GM10248 (cell line): Measurements from ENCODE around the gene RTL10.
A peak's percentile ranks its signal among the peaks of the same experiment; 100 is the strongest.

ENCODE experiments used
- CTCF ChIA-PET: fragments of 300-600 bp; sonication (Branson Sonifier 250); formaldehyde crosslinking; extraction: SDS; loops from one replicate; lab custom pipeline; 2021; ENCODE audit warnings: antibody characterized with exemption; lab: Yijun Ruan, JAX
- POLR2A ChIA-PET: fragments of 350-650 bp; sonication (Branson Sonifier 250); formaldehyde crosslinking; extraction: SDS; loops from one replicate; lab custom pipeline; 2020; ENCODE audit warnings: antibody characterized with exemption; lab: Yijun Ruan, JAX
- DNase-seq: peaks from one replicate; pipeline ENCODE4 v3.0.0; 2012; ENCODE audit errors: extremely low spot score
- TF ChIP-seq, protein P1 (sequence below): IDR thresholded peaks from 2 replicates; pipeline ENCODE4 v1.5.1; 2012; ENCODE audit warnings: mild to moderate bottlenecking, low read depth; ENCODE audit errors: extremely low read depth, missing control alignments, control extremely low read depth

The RTL10 gene

DNA sequence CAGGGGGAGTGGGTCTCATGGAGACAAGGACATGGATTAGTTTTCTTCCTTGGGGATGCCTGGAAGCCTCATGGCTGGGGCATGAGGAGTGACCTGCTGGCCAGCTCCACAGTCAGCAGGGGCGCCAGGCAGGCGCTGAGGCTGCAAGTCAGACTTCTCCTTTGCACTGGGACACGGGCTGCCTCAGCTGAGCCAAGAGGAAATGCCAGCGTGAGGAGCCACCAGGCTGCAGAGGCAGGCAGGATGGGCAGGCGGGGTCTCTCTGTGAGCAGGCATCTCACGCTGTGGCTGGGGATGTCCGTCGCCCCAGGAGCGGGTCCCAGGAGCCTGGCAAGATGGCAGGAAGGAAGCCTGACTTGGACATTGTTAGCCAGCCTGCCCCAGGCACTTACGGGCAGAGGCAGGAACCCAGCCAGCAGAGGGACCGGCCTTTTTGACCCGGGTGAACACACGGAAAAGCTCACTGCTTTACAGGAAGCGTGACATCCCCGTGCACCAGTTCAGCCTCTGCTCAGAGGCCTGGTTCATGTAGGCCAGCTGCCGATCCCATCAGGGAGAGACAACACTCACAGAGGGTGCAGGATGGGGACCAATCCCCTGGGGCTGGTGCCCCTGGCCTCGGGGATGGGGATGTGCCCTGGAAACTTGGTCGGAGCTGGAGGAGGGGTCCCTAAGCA lies 10.2 kb downstream of the RTL10 start:
- TF ChIP-seq, protein P1, sequence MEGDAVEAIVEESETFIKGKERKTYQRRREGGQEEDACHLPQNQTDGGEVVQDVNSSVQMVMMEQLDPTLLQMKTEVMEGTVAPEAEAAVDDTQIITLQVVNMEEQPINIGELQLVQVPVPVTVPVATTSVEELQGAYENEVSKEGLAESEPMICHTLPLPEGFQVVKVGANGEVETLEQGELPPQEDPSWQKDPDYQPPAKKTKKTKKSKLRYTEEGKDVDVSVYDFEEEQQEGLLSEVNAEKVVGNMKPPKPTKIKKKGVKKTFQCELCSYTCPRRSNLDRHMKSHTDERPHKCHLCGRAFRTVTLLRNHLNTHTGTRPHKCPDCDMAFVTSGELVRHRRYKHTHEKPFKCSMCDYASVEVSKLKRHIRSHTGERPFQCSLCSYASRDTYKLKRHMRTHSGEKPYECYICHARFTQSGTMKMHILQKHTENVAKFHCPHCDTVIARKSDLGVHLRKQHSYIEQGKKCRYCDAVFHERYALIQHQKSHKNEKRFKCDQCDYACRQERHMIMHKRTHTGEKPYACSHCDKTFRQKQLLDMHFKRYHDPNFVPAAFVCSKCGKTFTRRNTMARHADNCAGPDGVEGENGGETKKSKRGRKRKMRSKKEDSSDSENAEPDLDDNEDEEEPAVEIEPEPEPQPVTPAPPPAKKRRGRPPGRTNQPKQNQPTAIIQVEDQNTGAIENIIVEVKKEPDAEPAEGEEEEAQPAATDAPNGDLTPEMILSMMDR: no peak
- ChIA-PET CTCF (interaction anchor here (0.9 kb wide), 1 partner anchor 20 kb away, joined by 4 read pairs; no protein-coding TSS in a partner anchor), POLR2A (no interaction called here)
- DNase-seq: no peak

DNA sequence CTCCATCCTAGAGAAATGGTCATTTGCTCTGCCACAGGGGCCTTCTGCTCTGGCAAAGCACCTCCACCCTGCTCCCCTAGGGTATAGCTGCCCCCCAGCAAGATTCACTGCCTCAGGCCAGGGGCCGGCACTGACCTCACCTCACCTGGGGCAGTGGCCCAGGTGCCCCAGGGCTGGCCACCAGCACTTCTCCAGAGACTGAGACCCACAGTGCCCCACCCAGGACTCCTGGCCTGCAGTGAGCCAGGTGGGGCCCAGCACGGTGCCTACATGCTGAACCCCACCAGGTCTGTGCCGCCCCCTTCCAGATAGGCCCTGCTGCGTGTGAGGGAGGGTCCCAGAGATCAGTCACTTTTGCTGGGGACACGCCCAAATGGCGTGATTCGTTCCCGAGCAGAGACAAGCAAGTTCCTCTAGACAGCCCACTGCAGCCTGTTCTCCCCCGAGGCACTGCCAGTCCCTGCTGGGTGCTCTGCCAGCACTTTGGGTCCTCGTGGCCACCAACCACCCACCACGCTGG lies 10.8 kb downstream of the RTL10 start:
- DNase-seq: no peak
- TF ChIP-seq, protein P1: no peak
- ChIA-PET CTCF (no interaction called here), POLR2A (no interaction called here)

DNA sequence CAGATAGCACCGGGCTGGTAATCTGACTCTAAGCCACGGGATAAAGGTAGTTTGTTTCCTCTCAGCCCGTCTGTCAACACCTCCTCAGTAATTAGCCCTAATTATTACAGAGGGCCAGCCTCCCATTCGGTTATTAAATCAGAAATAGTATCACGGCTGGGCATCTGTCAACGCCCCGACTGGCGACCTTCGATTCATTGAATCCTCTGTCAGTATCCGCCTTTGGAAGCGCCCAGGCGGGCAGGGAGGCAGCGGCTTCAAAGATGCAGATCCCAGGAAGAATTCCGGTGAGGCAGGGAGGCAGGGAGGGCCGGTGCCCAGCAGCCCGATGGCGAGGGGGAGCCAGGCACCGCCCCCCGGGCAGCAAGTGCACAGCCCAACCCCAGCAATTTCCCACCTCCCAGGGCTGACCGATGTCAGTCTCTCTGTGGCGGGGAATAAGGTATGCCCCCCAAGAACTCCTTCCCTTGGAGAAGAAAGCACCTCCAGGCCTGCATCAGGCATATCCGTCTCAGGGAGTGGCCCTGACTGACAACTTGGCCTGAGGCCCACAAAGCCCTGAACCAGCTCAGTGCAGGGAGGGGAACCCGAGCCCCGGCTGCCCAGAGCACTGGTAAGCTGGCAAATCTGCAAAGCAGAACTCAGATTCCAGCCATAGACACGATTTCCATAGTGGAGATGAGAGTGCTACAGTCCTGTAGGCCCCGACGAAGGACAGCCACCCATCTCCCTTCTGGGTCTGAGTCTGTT lies 11.4 kb downstream of the RTL10 start:
- POLR2A ChIA-PET: no interaction called here
- CTCF ChIA-PET: interaction anchor here (1.3 to 1.4 kb wide), 2 partner anchors 12 to 18 kb away, joined by 3 read pairs; no protein-coding TSS in a partner anchor
- TF ChIP-seq, protein P1: no peak
- no peak for DNase-seq

DNA sequence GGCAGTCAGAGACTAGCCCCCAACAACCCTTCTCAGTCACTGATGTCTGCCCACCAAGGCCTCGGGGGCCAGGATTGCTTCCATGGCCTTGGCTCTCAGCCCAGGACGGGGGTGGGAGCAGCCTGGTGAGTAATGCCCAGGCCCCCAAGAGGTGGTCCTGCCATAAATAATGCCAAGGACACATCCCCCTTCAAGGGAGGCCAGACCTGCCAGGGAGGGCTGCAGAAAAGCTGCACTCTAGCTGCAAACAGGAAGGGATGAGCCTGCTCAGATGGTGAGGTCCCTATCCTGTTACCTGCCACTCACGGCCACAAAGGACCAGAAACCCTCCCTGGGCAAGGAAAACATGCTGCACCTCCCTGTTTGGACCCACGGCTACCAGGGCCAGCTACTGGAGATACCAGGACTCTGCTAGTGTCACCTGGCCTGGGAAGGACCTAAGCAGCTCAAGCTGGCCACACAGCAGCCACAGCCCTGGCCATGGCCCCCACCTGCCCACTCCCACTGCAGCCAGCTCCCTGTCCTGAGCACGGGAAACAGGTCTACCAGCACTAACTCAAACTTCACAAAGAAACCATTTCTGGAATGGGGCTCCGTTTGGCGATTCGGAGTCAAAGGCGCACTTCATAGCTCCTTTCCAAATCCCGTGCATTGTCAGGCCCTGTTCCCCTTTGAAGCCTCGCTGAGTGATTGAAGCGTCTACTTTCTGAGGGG lies 12.1 kb downstream of the RTL10 start:
- no peak for DNase-seq
- TF ChIP-seq, protein P1: no peak
- CTCF ChIA-PET: interaction anchor here (1.3 to 1.4 kb wide), 2 partner anchors 13 to 18 kb away, joined by 3 read pairs; no protein-coding TSS in a partner anchor
- POLR2A ChIA-PET: no interaction called here

DNA sequence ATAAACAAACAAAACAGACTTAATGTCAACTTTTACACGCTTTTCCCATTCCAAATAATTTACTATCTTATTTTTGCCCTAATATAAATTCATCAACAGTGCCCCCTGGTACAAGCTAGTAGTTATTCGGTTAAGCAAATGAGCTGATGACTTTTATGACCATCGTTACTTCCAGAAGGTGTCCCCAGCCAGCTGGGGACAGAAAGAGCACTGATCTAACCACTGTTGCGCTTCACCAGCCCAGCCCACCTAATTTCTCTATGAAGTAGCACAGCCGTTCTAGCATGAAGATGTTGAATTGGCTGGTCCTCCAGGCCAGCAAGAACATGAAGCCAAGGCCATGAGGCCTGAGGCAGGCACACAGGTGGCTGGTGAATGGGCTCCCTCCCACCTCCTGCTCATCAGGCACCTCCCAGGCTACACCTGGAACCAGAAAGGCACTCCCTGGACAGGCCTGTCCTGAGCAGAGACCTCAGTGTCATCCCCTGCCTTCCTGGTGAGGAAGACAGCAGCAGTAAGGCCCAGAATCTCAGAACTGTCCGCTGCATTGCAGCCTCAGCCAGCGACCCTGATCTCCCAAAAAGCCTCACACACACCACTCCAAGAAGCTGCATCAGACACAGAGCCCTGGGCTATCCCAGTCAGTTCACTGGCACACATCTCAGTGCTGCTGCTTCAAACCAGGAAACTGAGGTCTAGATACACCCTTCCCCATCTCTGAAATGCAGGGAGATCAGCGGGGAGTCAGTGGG lies 12.9 kb downstream of the RTL10 start:
- TF ChIP-seq, protein P1: peak; percentile 25
- no peak for DNase-seq
- ChIA-PET CTCF (interaction anchor here (0.8 to 1.4 kb wide), 4 partner anchors 14 to 170 kb away, joined by 3 to 7 read pairs (median 4); no protein-coding TSS in a partner anchor), POLR2A (no interaction called here)
